Renal pelvis (tissue), 4 donors: Measurements from ENCODE around the gene SLC22A4. TPM values are rescaled to one million over a fixed set of nuclear protein-coding genes. Genes with fewer than 3 reads are reported as not detected.

Source experiments
- DNase-seq: peaks from one replicate; pipeline ENCODE4 v3.0.0-alpha.2; 2013
- polyA plus RNA-seq, 3 donors: library from polyadenylated mRNA; unstranded; fragments of 120-200 nt; gene quantifications; one replicate each; pipeline ENCODE4 v1.2.1, GENCODE V29; 2013; ENCODE audit not compliant: insufficient read length in 3 of 3

The SLC22A4 gene
- polyA plus RNA-seq, 3 donors = 5.0 to 9.1 (median 7.2) TPM

GRCh38 chr5:132298298-132299212, 4.4 kb downstream of the SLC22A4 start:
- no peak for DNase-seq

- DNase-seq = no peak
Observed at GRCh38 chr5:132299917-132300316, 5.7 kb downstream of the SLC22A4 start.

- no peak for DNase-seq
Observed at GRCh38 chr5:132300577-132301343, 6.6 kb downstream of the SLC22A4 start.

- DNase-seq = no peak
Observed at GRCh38 chr5:132301344-132302271, 7.4 kb downstream of the SLC22A4 start.

GRCh38 chr5:132302413-132302812, 8.2 kb downstream of the SLC22A4 start:
- no peak for DNase-seq

GRCh38 chr5:132303589-132303988, 9.4 kb downstream of the SLC22A4 start:
- no peak for DNase-seq

GRCh38 chr5:132305420-132305819, 11.2 kb downstream of the SLC22A4 start:
- no peak for DNase-seq

GRCh38 chr5:132308701-132309100, 14.5 kb downstream of the SLC22A4 start:
- no peak for DNase-seq

- no peak for DNase-seq
Observed at GRCh38 chr5:132309679-132310078, 15.5 kb downstream of the SLC22A4 start.

- no peak for DNase-seq
Observed at GRCh38 chr5:132310141-132310834, 16.1 kb downstream of the SLC22A4 start.

GRCh38 chr5:132313366-132313765, 19.2 kb downstream of the SLC22A4 start:
- no peak for DNase-seq

- no peak for DNase-seq
Observed at GRCh38 chr5:132313961-132314432, 19.8 kb downstream of the SLC22A4 start.

- no peak for DNase-seq
Observed at GRCh38 chr5:132315529-132316067, 21.4 kb downstream of the SLC22A4 start.

GRCh38 chr5:132319975-132320374, 25.8 kb downstream of the SLC22A4 start:
- DNase-seq = no peak

- no peak for DNase-seq
Observed at GRCh38 chr5:132321109-132321721, 27.0 kb downstream of the SLC22A4 start.

GRCh38 chr5:132322266-132322665, 28.1 kb downstream of the SLC22A4 start:
- no peak for DNase-seq

- DNase-seq = no peak
Observed at GRCh38 chr5:132323202-132323601, 29.0 kb downstream of the SLC22A4 start.

- DNase-seq = no peak
Observed at GRCh38 chr5:132325691-132326090, 31.5 kb downstream of the SLC22A4 start.

GRCh38 chr5:132327252-132327955, 33.2 kb downstream of the SLC22A4 start:
- DNase-seq = no peak

- DNase-seq = no peak
Observed at GRCh38 chr5:132334812-132335211, 40.6 kb downstream of the SLC22A4 start.
